B cell (primary cell): ENCODE results near the gene EIF1B. TPM values are rescaled to one million over a fixed set of nuclear protein-coding genes. Genes with fewer than 3 reads are reported as not detected.
A peak's percentile ranks its signal among the peaks of the same experiment; 100 is the strongest.

Experiments used
- ATAC-seq: fragments of 200-7000 bp; cut with Tn5 transposase; one replicate; pipeline ENCODE4 v1.10.0; 2021; ENCODE audit warnings: low read depth, mild to moderate bottlenecking, moderate number of reproducible peaks, moderate library complexity
- CTCF ChIA-PET: fragments of 350-600 bp; sonication (Branson Sonifier 250); formaldehyde crosslinking; loops from one replicate; lab custom pipeline; 2021; ENCODE audit warnings: antibody characterized with exemption, inconsistent platforms; lab: Charles Lee
- POLR2A ChIA-PET: fragments of 350-600 bp; sonication (Branson Sonifier 250); formaldehyde crosslinking; loops from one replicate; lab custom pipeline; 2021; ENCODE audit warnings: antibody characterized with exemption; lab: Charles Lee
- DNase-seq: peaks from one replicate; pipeline ENCODE4 v3.0.0; 2013
- H2AFZ ChIP-seq: 2 replicates; pipeline ENCODE4 v1.6.1; 2012; ENCODE audit warnings: mild to moderate bottlenecking, low read depth, low read length; ENCODE audit not compliant: insufficient read depth, poor library complexity, severe bottlenecking
- H3K27ac ChIP-seq, 2 donors: 1 replicate in 1 of 2; 2 replicates in 1 of 2; pipeline ENCODE4 v1.5.1; 2012 to 2013; ENCODE audit warnings: low read length in 2 of 2, mild to moderate bottlenecking in 2 of 2, moderate library complexity in 1 of 2
- H3K27me3 ChIP-seq, 4 experiments: fragments of 200-600 bp in 1 of 4; sonication (generic) in 1 of 4; replicated peaks in 1 of 4; 1 replicate in 2 of 4; 2 replicates in 2 of 4; pipeline versions ENCODE4 v1.6.1 to v1.7.0; 2013 to 2016; ENCODE audit warnings: low read length in 3 of 4, mild to moderate bottlenecking in 2 of 4, mixed read lengths in 1 of 4, moderate library complexity in 1 of 4; ENCODE audit not compliant: insufficient read depth in 4 of 4, control insufficient read depth in 3 of 4; ENCODE audit errors: control extremely low read depth in 1 of 4
- H3K36me3 ChIP-seq, 2 experiments: replicated peaks in 1 of 2; 1 replicate in 1 of 2; 2 replicates in 1 of 2; pipeline versions ENCODE4 v1.6.1 to v1.7.1; 2013; ENCODE audit warnings: low read length in 1 of 2; ENCODE audit not compliant: insufficient read depth in 2 of 2, control insufficient read depth in 1 of 2; ENCODE audit errors: control extremely low read depth in 1 of 2, extremely low read depth in 1 of 2
- H3K4me1 ChIP-seq, 2 donors: fragments of 200-600 bp in 1 of 2; sonication (generic) in 1 of 2; 1 replicate in 1 of 2; 2 replicates in 1 of 2; pipeline versions ENCODE4 v1.5.1 to v1.6.1; 2013 to 2017; ENCODE audit warnings: low read length in 2 of 2; ENCODE audit not compliant: control insufficient read depth in 2 of 2, insufficient read depth in 2 of 2
- H3K4me2 ChIP-seq: replicated peaks from 2 replicates; pipeline ENCODE3; 2012; ENCODE audit warnings: mild to moderate bottlenecking, low read depth, low read length; ENCODE audit not compliant: poor library complexity, severe bottlenecking
- H3K4me3 ChIP-seq, 5 experiments: fragments of 200-600 bp in 1 of 5; sonication (generic) in 1 of 5; 1 replicate in 3 of 5; 2 replicates in 2 of 5; pipeline versions ENCODE4 v1.5.1 to v1.7.0; 2011 to 2016; ENCODE audit warnings: low read length in 4 of 5, mild to moderate bottlenecking in 4 of 5, low read depth in 2 of 5, control low read depth in 1 of 5, moderate library complexity in 1 of 5; ENCODE audit not compliant: insufficient read depth in 1 of 5; ENCODE audit errors: control extremely low read depth in 1 of 5, extremely low read depth in 1 of 5
- H3K79me2 ChIP-seq: fragments of 200-600 bp; sonication (generic); one replicate; pipeline ENCODE4 v1.6.0; 2016; ENCODE audit warnings: low read length; ENCODE audit not compliant: control insufficient read depth, insufficient read depth
- H3K9ac ChIP-seq: fragments of 200-600 bp; sonication (generic); 2 replicates; pipeline ENCODE4 v1.6.1; 2017; ENCODE audit warnings: mild to moderate bottlenecking, low read length, moderate library complexity
- H3K9me3 ChIP-seq, 3 donors: one replicate each; pipeline versions ENCODE4 v1.6.1 to v1.7.1; 2013; ENCODE audit warnings: low read length in 2 of 3; ENCODE audit not compliant: control insufficient read depth in 2 of 3, insufficient read depth in 1 of 3; ENCODE audit errors: control extremely low read depth in 1 of 3
- H4K20me1 ChIP-seq: 2 replicates; pipeline ENCODE4 v1.6.0; 2012; ENCODE audit warnings: mild to moderate bottlenecking, low read length; ENCODE audit not compliant: insufficient read depth, control insufficient read depth, poor library complexity, severe bottlenecking
- H3K27ac Mint-ChIP-seq: one replicate; pipeline ENCODE4 v1.8.0; 2021; ENCODE audit warnings: mixed read lengths
- H3K27me3 Mint-ChIP-seq: one replicate; pipeline ENCODE4 v1.8.0; 2021; ENCODE audit warnings: mixed read lengths
- H3K4me1 Mint-ChIP-seq: one replicate; pipeline ENCODE4 v1.8.0; 2021; ENCODE audit warnings: mixed read lengths
- H3K4me3 Mint-ChIP-seq: one replicate; pipeline ENCODE4 v1.8.0; 2021; ENCODE audit warnings: mixed read lengths
- H3K9me3 Mint-ChIP-seq: one replicate; pipeline ENCODE4 v1.8.0; 2022; ENCODE audit warnings: mixed read lengths; ENCODE audit not compliant: insufficient read depth
- EZH2 ChIP-seq: IDR thresholded peaks from 2 replicates; pipeline ENCODE4 v1.6.1; 2012; ENCODE audit warnings: borderline replicate concordance, low read depth, mild to moderate bottlenecking, moderate library complexity, low read length; ENCODE audit not compliant: insufficient read depth, poor library complexity, severe bottlenecking
- WGBS: methylation state at CpG from one replicate; pipeline ENCODE4 v1.1.5; 2013; ENCODE audit warnings: missing lambda C conversion rate; ENCODE audit not compliant: insufficient coverage; 5-methylcytosine and 5-hydroxymethylcytosine counted together
- intact Hi-C: fragments of 100-400 bp; cut with micrococcal nuclease; formaldehyde crosslinking; loops from one replicate; pipeline ENCODE4 v1.10.0; 2022
- polyA plus RNA-seq: library from polyadenylated mRNA; depleted of rRNA; stranded (reverse); fragments of >200 nt; gene quantifications from 2 replicates; pipeline ENCODE4 v1.2.3, GENCODE V29; 2012
- total RNA-seq, 2 donors: library from RNA; stranded (reverse); fragments of 120-200 nt in 1 of 2; gene quantifications; 1 replicate in 1 of 2; 2 replicates in 1 of 2; pipeline versions ENCODE4 v1.2.3 to v1.2.4, GENCODE V29; 2013 to 2022
- TF ChIP-seq, protein P1 (sequence below): fragments of 200-600 bp; IDR thresholded peaks from one replicate; pipeline ENCODE4 v1.8.0; 2022; ENCODE audit warnings: antibody characterized with exemption, mild to moderate bottlenecking

EIF1B gene
- total and polyA plus RNA-seq, 2 donors (not counting 1 experiment from before 2014, with no cell fraction given), result 76.7 to 78.1 TPM

DNA sequence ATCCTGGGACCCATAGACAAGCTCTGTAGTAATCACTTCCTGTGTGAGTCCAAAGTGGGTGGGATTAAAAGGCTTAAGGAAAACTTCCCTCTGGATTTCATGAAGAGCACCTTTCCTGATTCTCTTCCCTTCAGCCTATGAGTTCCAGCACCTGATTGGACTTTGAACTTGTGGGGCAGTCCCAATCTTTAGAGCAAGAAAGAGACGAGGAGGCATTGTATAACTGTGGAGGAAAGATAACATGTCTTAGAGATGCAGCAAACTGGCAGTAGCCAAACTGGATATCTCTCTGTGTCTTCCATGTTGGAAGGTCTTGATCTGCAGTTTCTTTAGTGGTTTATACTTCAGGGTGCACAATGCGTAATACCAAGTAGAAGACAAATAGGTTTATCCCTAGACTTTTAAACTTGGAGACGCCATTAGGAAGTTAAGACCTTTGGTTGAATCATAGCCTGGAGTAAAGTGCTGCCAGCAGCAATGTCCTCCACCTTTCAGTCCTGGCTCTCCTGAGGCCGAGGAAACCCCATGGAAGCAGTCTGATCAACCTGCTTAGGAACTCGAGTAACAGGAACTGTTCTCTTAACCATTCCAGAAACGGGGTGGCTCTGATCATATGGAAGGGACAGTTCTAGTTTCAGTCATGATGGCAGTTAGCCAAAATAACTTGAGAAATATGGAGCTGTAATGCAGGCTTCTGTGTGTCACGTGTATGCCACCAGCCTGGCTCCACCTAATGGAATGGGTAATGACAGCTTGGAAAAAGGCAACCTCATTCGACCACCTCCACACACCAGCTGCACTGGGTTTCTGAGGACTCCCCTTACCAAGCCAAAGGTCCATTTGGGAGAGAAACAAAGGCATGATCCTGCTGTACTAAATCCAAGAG lies 4.7 kb downstream of the EIF1B start:
- Mint-ChIP-seq H3K4me3 (no peak overlapping the region), H3K27ac (no peak overlapping the region), H3K4me1 (peaks cover 27% of the 10 kb centered on the region), H3K27me3 (no peaks in the 10 kb centered on the region), H3K9me3 (no peaks in the 10 kb centered on the region)
- no peaks in the 10 kb centered on the region for H3K27me3 ChIP-seq
- H2AFZ ChIP-seq, result no peak overlapping the region
- TF ChIP-seq, protein P1, sequence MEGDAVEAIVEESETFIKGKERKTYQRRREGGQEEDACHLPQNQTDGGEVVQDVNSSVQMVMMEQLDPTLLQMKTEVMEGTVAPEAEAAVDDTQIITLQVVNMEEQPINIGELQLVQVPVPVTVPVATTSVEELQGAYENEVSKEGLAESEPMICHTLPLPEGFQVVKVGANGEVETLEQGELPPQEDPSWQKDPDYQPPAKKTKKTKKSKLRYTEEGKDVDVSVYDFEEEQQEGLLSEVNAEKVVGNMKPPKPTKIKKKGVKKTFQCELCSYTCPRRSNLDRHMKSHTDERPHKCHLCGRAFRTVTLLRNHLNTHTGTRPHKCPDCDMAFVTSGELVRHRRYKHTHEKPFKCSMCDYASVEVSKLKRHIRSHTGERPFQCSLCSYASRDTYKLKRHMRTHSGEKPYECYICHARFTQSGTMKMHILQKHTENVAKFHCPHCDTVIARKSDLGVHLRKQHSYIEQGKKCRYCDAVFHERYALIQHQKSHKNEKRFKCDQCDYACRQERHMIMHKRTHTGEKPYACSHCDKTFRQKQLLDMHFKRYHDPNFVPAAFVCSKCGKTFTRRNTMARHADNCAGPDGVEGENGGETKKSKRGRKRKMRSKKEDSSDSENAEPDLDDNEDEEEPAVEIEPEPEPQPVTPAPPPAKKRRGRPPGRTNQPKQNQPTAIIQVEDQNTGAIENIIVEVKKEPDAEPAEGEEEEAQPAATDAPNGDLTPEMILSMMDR, result no peak
- TF ChIP-seq EZH2, result no peak
- DNase-seq, result no peak
- H3K9ac ChIP-seq, result no peak overlapping the region
- H3K9me3 ChIP-seq, result no peaks in the 10 kb centered on the region
- ChIA-PET POLR2A (no interaction called here), CTCF (interaction anchor here (0.6 to 8.0 kb wide), 2 partner anchors 8 to 122 kb away, joined by 3 to 135 read pairs; no protein-coding TSS in a partner anchor)
- intact Hi-C loops, result no loop called here
- peaks cover 6 to 13% of the 10 kb centered on the region in 2 donors for H3K4me1 ChIP-seq
- no peak overlapping the region for H3K4me2 ChIP-seq
- H3K27ac ChIP-seq, result peak overlapping the region in 1 of 2 donors; percentile 11
- H3K36me3 ChIP-seq, result peaks cover 16 to 37% of the 10 kb centered on the region in 2 experiments
- WGBS, result 78% methylated on average over 5 of the region's 8 CpGs
- no peak for ATAC-seq
- no peaks in the 10 kb centered on the region for H4K20me1 ChIP-seq
- peaks cover 19% of the 10 kb centered on the region for H3K79me2 ChIP-seq
- H3K4me3 ChIP-seq, result no peak overlapping the region
